Measurements from ENCODE around the gene ERC1. TPM values are rescaled to one million over a fixed set of nuclear protein-coding genes. Genes with fewer than 3 reads are reported as not detected.
A peak's percentile ranks its signal among the peaks of the same experiment; 100 is the strongest.

ERC1 gene
- polyA plus RNA-seq, 2 of the 4 experiments (the other 2 are of a cell fraction) = 14.2 to 20.9 TPM

- POLR2A ChIA-PET = interaction anchor here (0.7 kb wide), 1 partner anchor 70 kb away, joined by 5 read pairs; no protein-coding TSS in a partner anchor
- no peak for FAIRE-seq
- 46% methylated on average over 7 of the region's 7 CpGs for WGBS (ENCODE audit: missing lambda C conversion rate)
- CTCF ChIA-PET = interaction anchor here (0.6 to 3.8 kb wide), 14 partner anchors 9 to 436 kb away, joined by 3 to 38 read pairs (median 3); no protein-coding TSS in a partner anchor
- Histone ChIP-seq H3K4me2 (no peak overlapping the region), H3K4me1 (peaks cover 9% of the 10 kb centered on the region; the same call in 2 of the 3 replicates), H3K4me3 (no peak overlapping the region), H3K9me3 (no peaks in the 10 kb centered on the region), H3K27ac (no peak overlapping the region)
- peak in 1 of 2 experiments; percentile 54 for DNase-seq (ENCODE audit: low read depth in 1 of 2, low spot score in 1 of 2)
- ATAC-seq = peak; percentile 62 to 70; a peak in 2 of 6 replicates
- TF ChIP-seq SMC3 (IDR thresholded peaks at IDR 0.05) (peak; percentile 50), HDAC2 (IDR thresholded peaks at IDR 0.05) (no peak), MYC (IDR thresholded peaks at IDR 0.05; ENCODE audit: borderline replicate concordance, low read length) (no peak), FOXS1 (CRISPR knock-in tag; IDR thresholded peaks at IDR 0.05) (no peak), CHD2 (IDR thresholded peaks at IDR 0.05; ENCODE audit: low read length, partially characterized antibody) (no peak), TFCP2L1 (CRISPR knock-in tag; IDR thresholded peaks at IDR 0.05) (no peak), ESRRA (IDR thresholded peaks at IDR 0.05; ENCODE audit: borderline replicate concordance, low read length) (no peak), RAD21 (conservative IDR thresholded peaks at IDR 0.05 in 1 of 2, IDR thresholded peaks at IDR 0.05 in 1 of 2) (peak; percentile 61 to 71), JUN (IDR thresholded peaks at IDR 0.05) (no peak), FOSB (CRISPR knock-in tag; IDR thresholded peaks at IDR 0.05) (no peak)
- TF ChIP-seq, protein P1, sequence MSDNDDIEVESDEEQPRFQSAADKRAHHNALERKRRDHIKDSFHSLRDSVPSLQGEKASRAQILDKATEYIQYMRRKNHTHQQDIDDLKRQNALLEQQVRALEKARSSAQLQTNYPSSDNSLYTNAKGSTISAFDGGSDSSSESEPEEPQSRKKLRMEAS (IDR thresholded peaks at IDR 0.05) = no peak
- TF ChIP-seq, protein P2, sequence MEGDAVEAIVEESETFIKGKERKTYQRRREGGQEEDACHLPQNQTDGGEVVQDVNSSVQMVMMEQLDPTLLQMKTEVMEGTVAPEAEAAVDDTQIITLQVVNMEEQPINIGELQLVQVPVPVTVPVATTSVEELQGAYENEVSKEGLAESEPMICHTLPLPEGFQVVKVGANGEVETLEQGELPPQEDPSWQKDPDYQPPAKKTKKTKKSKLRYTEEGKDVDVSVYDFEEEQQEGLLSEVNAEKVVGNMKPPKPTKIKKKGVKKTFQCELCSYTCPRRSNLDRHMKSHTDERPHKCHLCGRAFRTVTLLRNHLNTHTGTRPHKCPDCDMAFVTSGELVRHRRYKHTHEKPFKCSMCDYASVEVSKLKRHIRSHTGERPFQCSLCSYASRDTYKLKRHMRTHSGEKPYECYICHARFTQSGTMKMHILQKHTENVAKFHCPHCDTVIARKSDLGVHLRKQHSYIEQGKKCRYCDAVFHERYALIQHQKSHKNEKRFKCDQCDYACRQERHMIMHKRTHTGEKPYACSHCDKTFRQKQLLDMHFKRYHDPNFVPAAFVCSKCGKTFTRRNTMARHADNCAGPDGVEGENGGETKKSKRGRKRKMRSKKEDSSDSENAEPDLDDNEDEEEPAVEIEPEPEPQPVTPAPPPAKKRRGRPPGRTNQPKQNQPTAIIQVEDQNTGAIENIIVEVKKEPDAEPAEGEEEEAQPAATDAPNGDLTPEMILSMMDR (IDR thresholded peaks at IDR 0.05) = peak; percentile 52
- TF ChIP-seq, protein P3, sequence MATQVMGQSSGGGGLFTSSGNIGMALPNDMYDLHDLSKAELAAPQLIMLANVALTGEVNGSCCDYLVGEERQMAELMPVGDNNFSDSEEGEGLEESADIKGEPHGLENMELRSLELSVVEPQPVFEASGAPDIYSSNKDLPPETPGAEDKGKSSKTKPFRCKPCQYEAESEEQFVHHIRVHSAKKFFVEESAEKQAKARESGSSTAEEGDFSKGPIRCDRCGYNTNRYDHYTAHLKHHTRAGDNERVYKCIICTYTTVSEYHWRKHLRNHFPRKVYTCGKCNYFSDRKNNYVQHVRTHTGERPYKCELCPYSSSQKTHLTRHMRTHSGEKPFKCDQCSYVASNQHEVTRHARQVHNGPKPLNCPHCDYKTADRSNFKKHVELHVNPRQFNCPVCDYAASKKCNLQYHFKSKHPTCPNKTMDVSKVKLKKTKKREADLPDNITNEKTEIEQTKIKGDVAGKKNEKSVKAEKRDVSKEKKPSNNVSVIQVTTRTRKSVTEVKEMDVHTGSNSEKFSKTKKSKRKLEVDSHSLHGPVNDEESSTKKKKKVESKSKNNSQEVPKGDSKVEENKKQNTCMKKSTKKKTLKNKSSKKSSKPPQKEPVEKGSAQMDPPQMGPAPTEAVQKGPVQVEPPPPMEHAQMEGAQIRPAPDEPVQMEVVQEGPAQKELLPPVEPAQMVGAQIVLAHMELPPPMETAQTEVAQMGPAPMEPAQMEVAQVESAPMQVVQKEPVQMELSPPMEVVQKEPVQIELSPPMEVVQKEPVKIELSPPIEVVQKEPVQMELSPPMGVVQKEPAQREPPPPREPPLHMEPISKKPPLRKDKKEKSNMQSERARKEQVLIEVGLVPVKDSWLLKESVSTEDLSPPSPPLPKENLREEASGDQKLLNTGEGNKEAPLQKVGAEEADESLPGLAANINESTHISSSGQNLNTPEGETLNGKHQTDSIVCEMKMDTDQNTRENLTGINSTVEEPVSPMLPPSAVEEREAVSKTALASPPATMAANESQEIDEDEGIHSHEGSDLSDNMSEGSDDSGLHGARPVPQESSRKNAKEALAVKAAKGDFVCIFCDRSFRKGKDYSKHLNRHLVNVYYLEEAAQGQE (IDR thresholded peaks at IDR 0.05) = no peak
These were observed 554.1 kb downstream of the ERC1 start for GRCh38 chr12:1544996-1545700.

Other genes with a start within 250 kb of the ERC1 start
- 98.0 and 175 TPM in 2 replicates for gene WNK1, start 238.6 kb upstream of the ERC1 start, polyA plus RNA-seq (2011; rRNA removed)
- gene WNK1, start 238.6 kb upstream of the ERC1 start, polyA plus RNA-seq (2017; fragmentation: RNase III; extraction: RNeasy Plus Mini Kit Qiagen cat#74134 plus additional on column Dnase treatment) = 83.8 to 88.4 TPM (median 87.4 TPM) in 3 replicates
- 23.6 and 29.6 TPM in 2 replicates for gene RAD52, start 41.5 kb upstream of the ERC1 start, polyA plus RNA-seq (2011; rRNA removed)
- gene RAD52, start 41.5 kb upstream of the ERC1 start, polyA plus RNA-seq (2017; fragmentation: RNase III; extraction: RNeasy Plus Mini Kit Qiagen cat#74134 plus additional on column Dnase treatment) = 11.6 to 12.9 TPM (median 12.9 TPM) in 3 replicates